ACC112 (cell line): ENCODE results near the gene FAM156B.
"Not testable (repeated sequence)": the region's sequence is repeated elsewhere in the genome, so short reads cannot be mapped to it uniquely, and the experiment has no call there.

Experiments
- H2AFZ ChIP-seq: fragments of 200-600 bp; sonication (generic); one replicate; pipeline ENCODE4 v1.6.0; 2017; ENCODE audit warnings: antibody characterized with exemption, low read length; ENCODE audit not compliant: unreplicated experiment
- H3K27ac ChIP-seq: fragments of 200-600 bp; sonication (generic); 2 replicates; pipeline ENCODE4 v1.5.1; 2014; ENCODE audit warnings: low read depth, mild to moderate bottlenecking, antibody characterized with exemption, low read length, moderate library complexity
- H3K27me3 ChIP-seq: fragments of 200-600 bp; sonication (generic); 2 replicates; pipeline ENCODE4 v1.6.1; 2014; ENCODE audit warnings: mild to moderate bottlenecking, antibody characterized with exemption, low read length, moderate library complexity, mixed read lengths; ENCODE audit not compliant: insufficient read depth
- H3K36me3 ChIP-seq: fragments of 200-600 bp; sonication (generic); 2 replicates; pipeline ENCODE4 v1.6.1; 2016; ENCODE audit warnings: mild to moderate bottlenecking, antibody characterized with exemption, low read length, moderate library complexity, mixed read lengths; ENCODE audit not compliant: insufficient read depth
- H3K4me1 ChIP-seq: fragments of 200-600 bp; sonication (generic); one replicate; pipeline ENCODE4 v1.6.1; 2016; ENCODE audit warnings: low read length, mixed read lengths; ENCODE audit not compliant: insufficient read depth, unreplicated experiment, control insufficient read depth
- H3K4me3 ChIP-seq: fragments of 200-600 bp; sonication (generic); 2 replicates; pipeline ENCODE4 v1.5.1; 2014; ENCODE audit warnings: mild to moderate bottlenecking, low read depth, low read length
- H3K79me2 ChIP-seq: fragments of 200-600 bp; sonication (generic); one replicate; pipeline ENCODE4 v1.6.0; 2016; ENCODE audit warnings: low read length; ENCODE audit not compliant: control insufficient read depth, unreplicated experiment, insufficient read depth

FAM156B gene

GRCh38 chrX:52949884-52950283, 52.8 kb downstream of the FAM156B start:
- H3K27me3 ChIP-seq, H3K79me2 ChIP-seq, H3K4me1 ChIP-seq, H3K27ac ChIP-seq, H3K4me3 ChIP-seq, H3K36me3 ChIP-seq, H2AFZ ChIP-seq: not testable (repeated sequence)
